Ovary (tissue), 3 donors: ENCODE data around the gene CDH23.

Source experiments
- CTCF ChIP-seq, 3 donors: fragments of 450-650 bp in 2 of 3; fragments of 200-600 bp in 1 of 3; IDR thresholded peaks; one replicate each; pipeline versions ENCODE4 v1.5.1 to v1.8.0; 2016 to 2022; ENCODE audit warnings: antibody characterized with exemption in 3 of 3, mild to moderate bottlenecking in 1 of 3
- EP300 ChIP-seq: sonication (generic); formaldehyde crosslinking; IDR thresholded peaks from one replicate; pipeline ENCODE4 v1.6.1; 2017; ENCODE audit warnings: antibody characterized with exemption
- POLR2A ChIP-seq: fragments of 450-650 bp; IDR thresholded peaks from one replicate; pipeline ENCODE4 v1.6.1; 2017; ENCODE audit warnings: antibody characterized with exemption, mild to moderate bottlenecking, moderate library complexity
- donor health status: DM: no; HTN: no; CAD: no.

DNA sequence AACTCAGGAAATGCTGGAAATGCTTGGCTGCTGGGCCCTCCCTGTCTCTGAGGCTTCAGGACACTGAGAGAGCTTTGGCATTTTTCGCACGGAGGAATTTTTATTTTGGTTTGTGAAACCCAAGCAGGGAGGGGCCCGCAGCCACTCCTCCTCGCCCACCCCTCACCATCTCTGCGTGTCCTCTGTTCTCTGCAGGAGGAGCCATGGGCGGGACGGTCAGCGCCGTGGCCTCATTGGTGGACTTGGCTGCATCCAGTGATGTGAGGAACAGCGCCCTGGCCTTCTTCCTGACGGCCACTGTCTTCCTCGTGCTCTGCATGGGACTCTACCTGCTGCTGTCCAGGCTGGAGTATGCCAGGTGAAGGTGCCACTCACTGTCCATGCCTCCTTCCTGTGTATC lies 40.8 kb upstream of the CDH23 start:
- TF ChIP-seq CTCF (IDR thresholded peaks at IDR 0.05) (no peak), POLR2A (no peak), EP300 (no peak)
